Measurements from ENCODE around the gene MYO1C.

- no peak for TF ChIP-seq CTCF (IDR thresholded peaks at IDR 0.05 in 2 of 3, conservative IDR thresholded peaks at IDR 0.05 in 1 of 3; ENCODE audit: borderline replicate concordance in 1 of 3, insufficient read depth in 1 of 3, low read depth in 2 of 3, low read length in 2 of 3)
- TF ChIP-seq SRF (IDR thresholded peaks at IDR 0.05; ENCODE audit: low read depth) = no peak
- TF ChIP-seq REST (IDR thresholded peaks at IDR 0.05; ENCODE audit: low read depth) = no peak
- TF ChIP-seq POLR2A (IDR thresholded peaks at IDR 0.05; ENCODE audit: borderline replicate concordance, extremely low read depth, insufficient read depth, insufficient read length) = no peak
- no peak for TF ChIP-seq YY1 (IDR thresholded peaks at IDR 0.05; ENCODE audit: extremely low read depth, insufficient replicate concordance, low read depth, low read length)
- TF ChIP-seq ATF3 (IDR thresholded peaks at IDR 0.05) = no peak
- TF ChIP-seq SP1 (IDR thresholded peaks at IDR 0.05; ENCODE audit: low read depth) = no peak
- no peak for TF ChIP-seq EZH2 (IDR thresholded peaks at IDR 0.05)
- TF ChIP-seq POLR2AphosphoS5 (IDR thresholded peaks at IDR 0.05; ENCODE audit: low read depth, low read length) = no peak
- TF ChIP-seq ZFX (IDR thresholded peaks at IDR 0.05) = no peak
- TF ChIP-seq ZBTB33 (IDR thresholded peaks at IDR 0.05; ENCODE audit: extremely low read depth, insufficient replicate concordance, low read length) = no peak
- no peak for TF ChIP-seq EZH2phosphoT487 (IDR thresholded peaks at IDR 0.05; ENCODE audit: borderline replicate concordance)
- TF ChIP-seq JUND (IDR thresholded peaks at IDR 0.05) = no peak
Observed at GRCh38 chr17:1470071-1470754, 22.3 kb downstream of the MYO1C start.

All from HCT116 (cell line).